Endothelial cell of umbilical vein (primary cell): ENCODE data around the gene ADGRG3. TPM values are rescaled to one million over a fixed set of nuclear protein-coding genes. Genes with fewer than 3 reads are reported as not detected.

Experiments used
- BruUV-seq: library from RNA; stranded (reverse); fragments of 400-500 nt; replicated peaks from 2 replicates; lab custom pipeline; 2021; lab: Mats Ljungman, UMichigan
- CTCF ChIA-PET: fragments of 300-600, 350-600 bp; sonication (Branson Sonifier 250); formaldehyde crosslinking; loops from one replicate; lab custom pipeline; 2021; ENCODE audit warnings: antibody characterized with exemption, inconsistent platforms; lab: Charles Lee
- POLR2A ChIA-PET: fragments of 300-600, 350-600 bp; sonication (Branson Sonifier 250); formaldehyde crosslinking; loops from one replicate; lab custom pipeline; 2021; ENCODE audit warnings: antibody characterized with exemption, inconsistent platforms; lab: Charles Lee
- DNase-seq: peaks from one replicate; pipeline ENCODE4 v3.0.0-alpha.2; 2011; ENCODE audit warnings: low read depth, low spot score
- FAIRE-seq: peaks from 2 replicates; lab custom pipeline; 2011; peaks lifted over from hg19 to GRCh38; lab: Jason Lieb, UNC
- H2AFZ ChIP-seq: 2 replicates; pipeline ENCODE4 v1.6.0; 2012; ENCODE audit warnings: low read depth, low read length, control low read depth, inconsistent platforms
- H3K27ac ChIP-seq: 2 replicates; pipeline ENCODE4 v1.5.1; 2011; ENCODE audit warnings: low read depth, mild to moderate bottlenecking, control low read depth, low read length, moderate library complexity; ENCODE audit not compliant: insufficient read depth
- H3K27me3 ChIP-seq, 2 experiments: 2 replicates each; pipeline versions ENCODE4 v1.6.0 to v1.6.1; 2011; ENCODE audit warnings: low read length in 2 of 2, mixed read lengths in 1 of 2; ENCODE audit not compliant: control insufficient read depth in 2 of 2, insufficient read depth in 2 of 2
- H3K36me3 ChIP-seq, 2 experiments: 2 replicates in 1 of 2; 3 replicates in 1 of 2; pipeline ENCODE4 v1.5.1; 2011; ENCODE audit warnings: low read length in 2 of 2, mild to moderate bottlenecking in 1 of 2, moderate library complexity in 1 of 2; ENCODE audit not compliant: control insufficient read depth in 2 of 2, insufficient read depth in 2 of 2; ENCODE audit errors: extremely low read depth in 1 of 2
- H3K4me1 ChIP-seq: 3 replicates; pipeline ENCODE4 v1.5.1; 2011; ENCODE audit warnings: mild to moderate bottlenecking, low read length; ENCODE audit not compliant: control insufficient read depth, insufficient read depth; ENCODE audit errors: extremely low read depth
- H3K4me2 ChIP-seq: 2 replicates; pipeline ENCODE4 v1.6.1; 2011; ENCODE audit warnings: low read length, control low read depth, mixed read lengths; ENCODE audit not compliant: insufficient read depth
- H3K4me3 ChIP-seq, 3 experiments: fragments of 200-600 bp in 1 of 3; sonication (generic), shearing (Covaris generic) in 1 of 3; replicated peaks in 1 of 3; 2 replicates each; pipeline ENCODE4 v1.5.1; 2011 to 2016; ENCODE audit warnings: control low read depth in 3 of 3, low read length in 3 of 3, mild to moderate bottlenecking in 2 of 3, inconsistent platforms in 1 of 3, low read depth in 1 of 3, moderate library complexity in 1 of 3; ENCODE audit not compliant: insufficient read depth in 1 of 3
- H3K79me2 ChIP-seq: 2 replicates; pipeline ENCODE4 v1.6.0; 2012; ENCODE audit warnings: low read length, inconsistent platforms; ENCODE audit not compliant: control insufficient read depth, insufficient read depth
- H3K9ac ChIP-seq: replicated peaks from 2 replicates; pipeline ENCODE3; 2011; ENCODE audit warnings: low read length, control low read depth; ENCODE audit not compliant: insufficient read depth; ENCODE audit errors: extremely low read depth
- H3K9me1 ChIP-seq: replicated peaks from 3 replicates; pipeline ENCODE4 v1.6.0; 2011; ENCODE audit warnings: mild to moderate bottlenecking, low read length; ENCODE audit not compliant: control insufficient read depth, insufficient read depth; ENCODE audit errors: extremely low read depth
- H3K9me3 ChIP-seq: replicated peaks from 2 replicates; pipeline ENCODE4 v1.5.1; 2012; ENCODE audit warnings: low read length, inconsistent platforms; ENCODE audit not compliant: control insufficient read depth, insufficient read depth
- H4K20me1 ChIP-seq: replicated peaks from 2 replicates; pipeline ENCODE3; 2011; ENCODE audit warnings: mild to moderate bottlenecking, low read length; ENCODE audit not compliant: control insufficient read depth, insufficient read depth; ENCODE audit errors: extremely low read depth
- EZH2 ChIP-seq: IDR thresholded peaks from 2 replicates; pipeline ENCODE4 v1.6.1; 2012; ENCODE audit warnings: borderline replicate concordance, low read depth, mild to moderate bottlenecking, moderate library complexity, low read length, inconsistent platforms; ENCODE audit not compliant: severe bottlenecking
- GATA2 ChIP-seq: IDR thresholded peaks from 2 replicates; pipeline ENCODE4 v1.7.0; 2011; ENCODE audit warnings: low read depth, mild to moderate bottlenecking, moderate library complexity, mixed read lengths, low read length; ENCODE audit not compliant: insufficient read length, insufficient read depth
- POLR2A ChIP-seq: IDR thresholded peaks from 2 replicates; pipeline ENCODE4 v1.6.1; 2012; ENCODE audit warnings: low read depth, mild to moderate bottlenecking, control low read depth, low read length
- POLR2AphosphoS5 ChIP-seq: IDR thresholded peaks from 2 replicates; pipeline ENCODE4 v1.6.1; 2012; ENCODE audit warnings: low read depth, mild to moderate bottlenecking, control low read depth, low read length, moderate library complexity; ENCODE audit not compliant: insufficient read depth
- dilution Hi-C: fragments of 300-500 bp; cut with MboI; formaldehyde crosslinking; loops from one replicate; pipeline ENCODE4 v1.15.0; 2019; ENCODE audit warnings: low sequenced_read_pairs; ENCODE audit not compliant: extremely low pct_ligation_motif_present
- intact Hi-C: fragments of 100-400 bp; cut with micrococcal nuclease; formaldehyde crosslinking; loops from one replicate; pipeline ENCODE4 v1.10.0; 2022
- polyA plus RNA-seq, 4 experiments: library from polyadenylated mRNA; depleted of rRNA in 3 of 4; stranded (reverse) in 3 of 4; unstranded in 1 of 4; fragments of >200 nt; gene quantifications; 2 replicates each; pipeline versions ENCODE4 v1.2.1 to v1.2.3, GENCODE V29; 2011 to 2012; ENCODE audit warnings: missing spikeins in 1 of 4
- total RNA-seq: library from RNA; stranded (reverse); gene quantifications from 2 replicates; pipeline ENCODE4 v1.2.3, GENCODE V29; 2021
- TF ChIP-seq, protein P1 (sequence below), 2 donors: IDR thresholded peaks; 1 replicate in 1 of 2; 2 replicates in 1 of 2; pipeline ENCODE4 v1.5.1; 2011; ENCODE audit warnings: low read length in 2 of 2, mild to moderate bottlenecking in 2 of 2, moderate library complexity in 2 of 2, control low read depth in 1 of 2, inconsistent platforms in 1 of 2, low read depth in 1 of 2; ENCODE audit not compliant: insufficient read depth in 1 of 2; ENCODE audit errors: extremely low read depth in 1 of 2

Gene ADGRG3
- total and polyA plus RNA-seq, 2 donors (not counting 3 experiments of a cell fraction or from before 2014, with no cell fraction given): not detected

DNA sequence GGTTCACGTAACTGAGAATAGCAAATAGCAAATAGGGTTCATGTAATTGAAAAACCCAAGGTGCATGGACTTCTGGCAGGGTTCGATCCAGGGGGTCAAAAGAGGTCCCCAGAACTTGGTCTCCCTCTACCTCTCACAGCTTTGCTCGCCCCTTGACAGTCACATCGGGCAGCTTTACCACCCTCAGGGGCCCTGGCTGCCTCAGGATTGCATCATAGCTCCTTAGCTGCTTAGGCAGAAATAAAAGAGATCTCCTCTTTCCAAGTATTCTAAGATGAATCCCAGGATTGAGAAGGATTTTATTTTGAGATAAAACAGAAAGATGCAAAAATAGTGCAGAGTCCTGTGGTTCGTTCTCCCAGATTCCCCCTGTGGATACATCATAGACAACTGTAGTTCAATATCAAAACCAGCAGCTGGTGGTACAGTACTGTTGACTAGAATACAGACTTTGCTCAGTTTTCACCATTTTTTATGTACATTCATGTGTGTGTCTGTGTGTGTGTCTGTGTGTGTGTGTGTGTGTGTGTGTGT, 12.8 kb downstream of the ADGRG3 start:
- dilution Hi-C loops: no loop called here
- no peak for FAIRE-seq

More for the DNA sequence above, 12.8 kb downstream of the ADGRG3 start:
- Histone ChIP-seq H3K9me1 (no peaks in the 10 kb centered on the region), H3K27me3 (no peaks in the 10 kb centered on the region), H3K4me3 (no peak overlapping the region), H3K9me3 (no peaks in the 10 kb centered on the region), H3K9ac (no peak overlapping the region), H4K20me1 (no peaks in the 10 kb centered on the region), H3K79me2 (no peaks in the 10 kb centered on the region), H3K36me3 (no peaks in the 10 kb centered on the region), H3K4me1 (peaks cover 7% of the 10 kb centered on the region), H3K27ac (no peak overlapping the region), H3K4me2 (no peak overlapping the region), H2AFZ (no peak overlapping the region)
- no TSS peak for BruUV-seq
- ChIA-PET POLR2A (no interaction called here), CTCF (interaction anchor here (0.7 to 0.8 kb wide), 2 partner anchors 9 to 13 kb away, joined by 3 to 5 read pairs; no protein-coding TSS in a partner anchor)
- intact Hi-C loops: no loop called here
- no peak for TF ChIP-seq POLR2AphosphoS5
- TF ChIP-seq, protein P1, sequence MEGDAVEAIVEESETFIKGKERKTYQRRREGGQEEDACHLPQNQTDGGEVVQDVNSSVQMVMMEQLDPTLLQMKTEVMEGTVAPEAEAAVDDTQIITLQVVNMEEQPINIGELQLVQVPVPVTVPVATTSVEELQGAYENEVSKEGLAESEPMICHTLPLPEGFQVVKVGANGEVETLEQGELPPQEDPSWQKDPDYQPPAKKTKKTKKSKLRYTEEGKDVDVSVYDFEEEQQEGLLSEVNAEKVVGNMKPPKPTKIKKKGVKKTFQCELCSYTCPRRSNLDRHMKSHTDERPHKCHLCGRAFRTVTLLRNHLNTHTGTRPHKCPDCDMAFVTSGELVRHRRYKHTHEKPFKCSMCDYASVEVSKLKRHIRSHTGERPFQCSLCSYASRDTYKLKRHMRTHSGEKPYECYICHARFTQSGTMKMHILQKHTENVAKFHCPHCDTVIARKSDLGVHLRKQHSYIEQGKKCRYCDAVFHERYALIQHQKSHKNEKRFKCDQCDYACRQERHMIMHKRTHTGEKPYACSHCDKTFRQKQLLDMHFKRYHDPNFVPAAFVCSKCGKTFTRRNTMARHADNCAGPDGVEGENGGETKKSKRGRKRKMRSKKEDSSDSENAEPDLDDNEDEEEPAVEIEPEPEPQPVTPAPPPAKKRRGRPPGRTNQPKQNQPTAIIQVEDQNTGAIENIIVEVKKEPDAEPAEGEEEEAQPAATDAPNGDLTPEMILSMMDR (IDR thresholded peaks at IDR 0.05; ENCODE audit: extremely low read depth in 1 of 2, insufficient read depth in 1 of 2, low read depth in 1 of 2, low read length in 2 of 2): no peak
- no peak for TF ChIP-seq EZH2
- no peak for TF ChIP-seq GATA2
- TF ChIP-seq POLR2A: no peak
- DNase-seq: no peak
